Measurements from ENCODE around the gene GALNT2. TPM values are rescaled to one million over a fixed set of nuclear protein-coding genes. Genes with fewer than 3 reads are reported as not detected.

Gene GALNT2
- total RNA-seq, 1 donor from 2014 or later = 72.2 TPM

GRCh38 chr1:230186003-230186863 lies 119.2 kb downstream of the GALNT2 start:
- DNase-seq (ENCODE audit: low spot score) = peak; percentile 81

GRCh38 chr1:230186874-230187273 lies 119.8 kb downstream of the GALNT2 start:
- DNase-seq (ENCODE audit: low spot score) = no peak

GRCh38 chr1:230187290-230187689 lies 120.3 kb downstream of the GALNT2 start:
- no peak for DNase-seq (ENCODE audit: low spot score)

GRCh38 chr1:230188826-230189225 lies 121.8 kb downstream of the GALNT2 start:
- DNase-seq (ENCODE audit: low spot score) = no peak

- DNase-seq (ENCODE audit: low spot score) = no peak
Measured at GRCh38 chr1:230189341-230189740, 122.3 kb downstream of the GALNT2 start.

GRCh38 chr1:230189824-230190223 lies 122.8 kb downstream of the GALNT2 start:
- no peak for DNase-seq (ENCODE audit: low spot score)

GRCh38 chr1:230191079-230191804 lies 124.2 kb downstream of the GALNT2 start:
- DNase-seq (ENCODE audit: low spot score) = peak; percentile 63

- no peak for DNase-seq (ENCODE audit: low spot score)
Measured at GRCh38 chr1:230191855-230192254, 124.8 kb downstream of the GALNT2 start.

- no peak for DNase-seq (ENCODE audit: low spot score)
Measured at GRCh38 chr1:230194525-230194924, 127.5 kb downstream of the GALNT2 start.

- no peak for DNase-seq (ENCODE audit: low spot score)
Measured at GRCh38 chr1:230195199-230195598, 128.2 kb downstream of the GALNT2 start.

- DNase-seq (ENCODE audit: low spot score) = no peak
Measured at GRCh38 chr1:230196077-230196476, 129.0 kb downstream of the GALNT2 start.

GRCh38 chr1:230197644-230198567 lies 130.9 kb downstream of the GALNT2 start:
- no peak for DNase-seq (ENCODE audit: low spot score)

- DNase-seq (ENCODE audit: low spot score) = no peak
Measured at GRCh38 chr1:230199034-230199433, 132.0 kb downstream of the GALNT2 start.

GRCh38 chr1:230199554-230199953 lies 132.5 kb downstream of the GALNT2 start:
- DNase-seq (ENCODE audit: low spot score) = no peak

- DNase-seq (ENCODE audit: low spot score) = no peak
Measured at GRCh38 chr1:230200276-230200675, 133.2 kb downstream of the GALNT2 start.

GRCh38 chr1:230201445-230201844 lies 134.4 kb downstream of the GALNT2 start:
- no peak for DNase-seq (ENCODE audit: low spot score)

GRCh38 chr1:230204842-230205241 lies 137.8 kb downstream of the GALNT2 start:
- peak; percentile 58 for DNase-seq (ENCODE audit: low spot score)

- DNase-seq (ENCODE audit: low spot score) = no peak
Measured at GRCh38 chr1:230205719-230206198, 138.7 kb downstream of the GALNT2 start.

- DNase-seq (ENCODE audit: low spot score) = no peak
Measured at GRCh38 chr1:230206207-230206606, 139.2 kb downstream of the GALNT2 start.

GRCh38 chr1:230206976-230207375 lies 139.9 kb downstream of the GALNT2 start:
- DNase-seq (ENCODE audit: low spot score) = no peak

GRCh38 chr1:230207598-230207997 lies 140.6 kb downstream of the GALNT2 start:
- no peak for DNase-seq (ENCODE audit: low spot score)
